HEK293 (cell line): ENCODE results near the gene ICAM5.

Experiments used
- REPIN1 ChIP-seq: fragments of 450-650 bp; formaldehyde crosslinking; IDR thresholded peaks from 2 replicates; pipeline ENCODE4 v1.5.1; 2017; ENCODE audit warnings: missing biosample characterization, missing genetic modification characterization, low read depth
- SP2 ChIP-seq: fragments of 450-650 bp; formaldehyde crosslinking; IDR thresholded peaks from 2 replicates; pipeline ENCODE4 v1.5.1; 2016; ENCODE audit warnings: missing biosample characterization, missing genetic modification characterization
- YY1 ChIP-seq: fragments of 450-650 bp; formaldehyde crosslinking; IDR thresholded peaks from 2 replicates; pipeline ENCODE4 v1.5.1; 2018; ENCODE audit warnings: missing biosample characterization, missing genetic modification characterization
- ZBTB8A ChIP-seq: fragments of 450-650 bp; formaldehyde crosslinking; IDR thresholded peaks from 2 replicates; pipeline ENCODE4 v1.5.1; 2016; ENCODE audit warnings: missing biosample characterization, missing genetic modification characterization
- ZNF16 ChIP-seq: fragments of 450-650 bp; formaldehyde crosslinking; IDR thresholded peaks from 2 replicates; pipeline ENCODE4 v1.5.1; 2016; ENCODE audit warnings: low read depth, missing biosample characterization, missing genetic modification characterization
- ZNF404 ChIP-seq: fragments of 450-650 bp; formaldehyde crosslinking; IDR thresholded peaks from 2 replicates; pipeline ENCODE4 v1.5.1; 2017; ENCODE audit warnings: missing biosample characterization, missing genetic modification characterization
- ZNF830 ChIP-seq: fragments of 450-650 bp; IDR thresholded peaks from 2 replicates; pipeline ENCODE4 v1.5.0; 2018; ENCODE audit warnings: missing biosample characterization, missing genetic modification characterization, low read depth, mild to moderate bottlenecking, moderate library complexity
- ZXDB ChIP-seq: fragments of 450-650 bp; formaldehyde crosslinking; IDR thresholded peaks from 2 replicates; pipeline ENCODE4 v1.5.1; 2016; ENCODE audit warnings: missing biosample characterization, missing genetic modification characterization
- TF ChIP-seq, protein P1 (sequence below): fragments of 450-650 bp; formaldehyde crosslinking; IDR thresholded peaks from 2 replicates; pipeline ENCODE4 v1.5.1; 2016; ENCODE audit warnings: missing biosample characterization, missing genetic modification characterization
- TF ChIP-seq, protein P2 (sequence below): fragments of 450-650 bp; formaldehyde crosslinking; IDR thresholded peaks from 2 replicates; pipeline ENCODE4 v1.5.1; 2017; ENCODE audit warnings: missing biosample characterization, missing genetic modification characterization
- TF ChIP-seq, protein P3 (sequence below): fragments of 450-650 bp; formaldehyde crosslinking; IDR thresholded peaks from 2 replicates; pipeline ENCODE4 v1.5.1; 2016; ENCODE audit warnings: missing biosample characterization, missing genetic modification characterization
- TF ChIP-seq, protein P4 (sequence below): fragments of 450-650 bp; formaldehyde crosslinking; IDR thresholded peaks from 2 replicates; pipeline ENCODE4 v1.5.1; 2016; ENCODE audit warnings: missing biosample characterization, missing genetic modification characterization
- TF ChIP-seq, protein P5 (sequence below): fragments of 450-650 bp; formaldehyde crosslinking; IDR thresholded peaks from 2 replicates; pipeline ENCODE4 v1.5.1; 2016; ENCODE audit warnings: missing biosample characterization, missing genetic modification characterization

DNA sequence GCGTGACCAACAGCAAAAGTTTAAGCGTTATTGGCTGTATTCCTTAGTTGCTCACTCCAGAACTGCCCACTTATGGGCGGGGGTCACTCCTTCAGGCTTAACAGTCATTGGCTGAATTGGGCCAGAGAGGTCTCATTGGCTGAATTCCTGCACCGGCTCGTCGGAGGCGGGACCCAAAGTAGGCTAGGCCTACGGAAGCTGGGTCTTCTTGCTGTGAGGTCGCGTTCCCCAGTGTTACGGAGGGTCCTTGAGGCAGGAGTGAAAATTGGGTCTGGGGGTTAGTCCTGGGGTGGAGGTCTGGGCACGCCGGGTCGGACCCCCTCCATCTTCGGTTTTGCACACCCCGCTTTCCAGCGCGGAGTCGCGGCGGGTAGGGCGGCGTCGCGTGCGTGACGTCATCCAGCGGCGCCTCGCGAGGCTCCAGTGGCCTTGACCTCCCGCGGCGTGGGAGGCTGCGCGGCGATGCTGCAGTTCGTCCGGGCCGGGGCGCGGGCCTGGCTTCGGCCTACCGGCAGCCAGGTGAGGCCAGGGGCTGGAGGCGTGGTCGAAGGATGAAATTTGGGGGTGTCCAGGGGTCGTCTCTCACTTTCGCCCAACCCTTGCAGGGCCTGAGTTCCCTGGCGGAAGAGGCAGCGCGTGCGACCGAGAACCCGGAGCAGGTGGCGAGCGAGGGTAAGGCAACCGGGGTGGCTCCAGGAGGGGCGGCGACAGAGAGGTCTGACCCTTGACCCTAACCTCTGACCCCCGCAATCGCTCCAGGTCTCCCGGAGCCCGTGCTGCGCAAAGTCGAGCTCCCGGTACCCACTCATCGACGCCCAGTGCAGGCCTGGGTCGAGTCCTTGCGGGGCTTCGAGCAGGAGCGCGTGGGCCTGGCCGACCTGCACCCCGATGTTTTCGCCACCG is 37.7 kb upstream of the ICAM5 start, which contains the start of gene MRPL4:
- TF ChIP-seq, protein P1, sequence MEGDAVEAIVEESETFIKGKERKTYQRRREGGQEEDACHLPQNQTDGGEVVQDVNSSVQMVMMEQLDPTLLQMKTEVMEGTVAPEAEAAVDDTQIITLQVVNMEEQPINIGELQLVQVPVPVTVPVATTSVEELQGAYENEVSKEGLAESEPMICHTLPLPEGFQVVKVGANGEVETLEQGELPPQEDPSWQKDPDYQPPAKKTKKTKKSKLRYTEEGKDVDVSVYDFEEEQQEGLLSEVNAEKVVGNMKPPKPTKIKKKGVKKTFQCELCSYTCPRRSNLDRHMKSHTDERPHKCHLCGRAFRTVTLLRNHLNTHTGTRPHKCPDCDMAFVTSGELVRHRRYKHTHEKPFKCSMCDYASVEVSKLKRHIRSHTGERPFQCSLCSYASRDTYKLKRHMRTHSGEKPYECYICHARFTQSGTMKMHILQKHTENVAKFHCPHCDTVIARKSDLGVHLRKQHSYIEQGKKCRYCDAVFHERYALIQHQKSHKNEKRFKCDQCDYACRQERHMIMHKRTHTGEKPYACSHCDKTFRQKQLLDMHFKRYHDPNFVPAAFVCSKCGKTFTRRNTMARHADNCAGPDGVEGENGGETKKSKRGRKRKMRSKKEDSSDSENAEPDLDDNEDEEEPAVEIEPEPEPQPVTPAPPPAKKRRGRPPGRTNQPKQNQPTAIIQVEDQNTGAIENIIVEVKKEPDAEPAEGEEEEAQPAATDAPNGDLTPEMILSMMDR (tag by site-specific recombination) = peak; percentile 85
- no peak for TF ChIP-seq ZNF16 (tag by site-specific recombination)
- 0 out of 2 replicates have a peak, but pooled peaks have one; percentile 29 for TF ChIP-seq REPIN1
- peak; percentile 100 for TF ChIP-seq SP2 (tag by site-specific recombination)
- TF ChIP-seq, protein P2, sequence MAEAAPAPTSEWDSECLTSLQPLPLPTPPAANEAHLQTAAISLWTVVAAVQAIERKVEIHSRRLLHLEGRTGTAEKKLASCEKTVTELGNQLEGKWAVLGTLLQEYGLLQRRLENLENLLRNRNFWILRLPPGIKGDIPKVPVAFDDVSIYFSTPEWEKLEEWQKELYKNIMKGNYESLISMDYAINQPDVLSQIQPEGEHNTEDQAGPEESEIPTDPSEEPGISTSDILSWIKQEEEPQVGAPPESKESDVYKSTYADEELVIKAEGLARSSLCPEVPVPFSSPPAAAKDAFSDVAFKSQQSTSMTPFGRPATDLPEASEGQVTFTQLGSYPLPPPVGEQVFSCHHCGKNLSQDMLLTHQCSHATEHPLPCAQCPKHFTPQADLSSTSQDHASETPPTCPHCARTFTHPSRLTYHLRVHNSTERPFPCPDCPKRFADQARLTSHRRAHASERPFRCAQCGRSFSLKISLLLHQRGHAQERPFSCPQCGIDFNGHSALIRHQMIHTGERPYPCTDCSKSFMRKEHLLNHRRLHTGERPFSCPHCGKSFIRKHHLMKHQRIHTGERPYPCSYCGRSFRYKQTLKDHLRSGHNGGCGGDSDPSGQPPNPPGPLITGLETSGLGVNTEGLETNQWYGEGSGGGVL (tag by site-specific recombination) = peak; percentile 48; the same call in 1 of the 2 replicates
- TF ChIP-seq ZXDB (tag by site-specific recombination) = peak; percentile 95
- no peak for TF ChIP-seq ZNF830 (tag by site-specific recombination)
- TF ChIP-seq ZNF404 (tag by site-specific recombination) = no peak
- TF ChIP-seq ZBTB8A (tag by site-specific recombination) = peak; percentile 84
- TF ChIP-seq, protein P3, sequence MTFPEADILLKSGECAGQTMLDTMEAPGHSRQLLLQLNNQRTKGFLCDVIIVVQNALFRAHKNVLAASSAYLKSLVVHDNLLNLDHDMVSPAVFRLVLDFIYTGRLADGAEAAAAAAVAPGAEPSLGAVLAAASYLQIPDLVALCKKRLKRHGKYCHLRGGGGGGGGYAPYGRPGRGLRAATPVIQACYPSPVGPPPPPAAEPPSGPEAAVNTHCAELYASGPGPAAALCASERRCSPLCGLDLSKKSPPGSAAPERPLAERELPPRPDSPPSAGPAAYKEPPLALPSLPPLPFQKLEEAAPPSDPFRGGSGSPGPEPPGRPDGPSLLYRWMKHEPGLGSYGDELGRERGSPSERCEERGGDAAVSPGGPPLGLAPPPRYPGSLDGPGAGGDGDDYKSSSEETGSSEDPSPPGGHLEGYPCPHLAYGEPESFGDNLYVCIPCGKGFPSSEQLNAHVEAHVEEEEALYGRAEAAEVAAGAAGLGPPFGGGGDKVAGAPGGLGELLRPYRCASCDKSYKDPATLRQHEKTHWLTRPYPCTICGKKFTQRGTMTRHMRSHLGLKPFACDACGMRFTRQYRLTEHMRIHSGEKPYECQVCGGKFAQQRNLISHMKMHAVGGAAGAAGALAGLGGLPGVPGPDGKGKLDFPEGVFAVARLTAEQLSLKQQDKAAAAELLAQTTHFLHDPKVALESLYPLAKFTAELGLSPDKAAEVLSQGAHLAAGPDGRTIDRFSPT (tag by site-specific recombination) = no peak; the same call in 1 of the 2 replicates
- TF ChIP-seq, protein P4, sequence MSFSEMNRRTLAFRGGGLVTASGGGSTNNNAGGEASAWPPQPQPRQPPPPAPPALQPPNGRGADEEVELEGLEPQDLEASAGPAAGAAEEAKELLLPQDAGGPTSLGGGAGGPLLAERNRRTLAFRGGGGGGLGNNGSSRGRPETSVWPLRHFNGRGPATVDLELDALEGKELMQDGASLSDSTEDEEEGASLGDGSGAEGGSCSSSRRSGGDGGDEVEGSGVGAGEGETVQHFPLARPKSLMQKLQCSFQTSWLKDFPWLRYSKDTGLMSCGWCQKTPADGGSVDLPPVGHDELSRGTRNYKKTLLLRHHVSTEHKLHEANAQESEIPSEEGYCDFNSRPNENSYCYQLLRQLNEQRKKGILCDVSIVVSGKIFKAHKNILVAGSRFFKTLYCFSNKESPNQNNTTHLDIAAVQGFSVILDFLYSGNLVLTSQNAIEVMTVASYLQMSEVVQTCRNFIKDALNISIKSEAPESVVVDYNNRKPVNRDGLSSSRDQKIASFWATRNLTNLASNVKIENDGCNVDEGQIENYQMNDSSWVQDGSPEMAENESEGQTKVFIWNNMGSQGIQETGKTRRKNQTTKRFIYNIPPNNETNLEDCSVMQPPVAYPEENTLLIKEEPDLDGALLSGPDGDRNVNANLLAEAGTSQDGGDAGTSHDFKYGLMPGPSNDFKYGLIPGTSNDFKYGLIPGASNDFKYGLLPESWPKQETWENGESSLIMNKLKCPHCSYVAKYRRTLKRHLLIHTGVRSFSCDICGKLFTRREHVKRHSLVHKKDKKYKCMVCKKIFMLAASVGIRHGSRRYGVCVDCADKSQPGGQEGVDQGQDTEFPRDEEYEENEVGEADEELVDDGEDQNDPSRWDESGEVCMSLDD = peak; percentile 96
- TF ChIP-seq YY1 (tag by site-specific recombination) = peak; percentile 80; the same call in 1 of the 2 replicates
- TF ChIP-seq, protein P5, sequence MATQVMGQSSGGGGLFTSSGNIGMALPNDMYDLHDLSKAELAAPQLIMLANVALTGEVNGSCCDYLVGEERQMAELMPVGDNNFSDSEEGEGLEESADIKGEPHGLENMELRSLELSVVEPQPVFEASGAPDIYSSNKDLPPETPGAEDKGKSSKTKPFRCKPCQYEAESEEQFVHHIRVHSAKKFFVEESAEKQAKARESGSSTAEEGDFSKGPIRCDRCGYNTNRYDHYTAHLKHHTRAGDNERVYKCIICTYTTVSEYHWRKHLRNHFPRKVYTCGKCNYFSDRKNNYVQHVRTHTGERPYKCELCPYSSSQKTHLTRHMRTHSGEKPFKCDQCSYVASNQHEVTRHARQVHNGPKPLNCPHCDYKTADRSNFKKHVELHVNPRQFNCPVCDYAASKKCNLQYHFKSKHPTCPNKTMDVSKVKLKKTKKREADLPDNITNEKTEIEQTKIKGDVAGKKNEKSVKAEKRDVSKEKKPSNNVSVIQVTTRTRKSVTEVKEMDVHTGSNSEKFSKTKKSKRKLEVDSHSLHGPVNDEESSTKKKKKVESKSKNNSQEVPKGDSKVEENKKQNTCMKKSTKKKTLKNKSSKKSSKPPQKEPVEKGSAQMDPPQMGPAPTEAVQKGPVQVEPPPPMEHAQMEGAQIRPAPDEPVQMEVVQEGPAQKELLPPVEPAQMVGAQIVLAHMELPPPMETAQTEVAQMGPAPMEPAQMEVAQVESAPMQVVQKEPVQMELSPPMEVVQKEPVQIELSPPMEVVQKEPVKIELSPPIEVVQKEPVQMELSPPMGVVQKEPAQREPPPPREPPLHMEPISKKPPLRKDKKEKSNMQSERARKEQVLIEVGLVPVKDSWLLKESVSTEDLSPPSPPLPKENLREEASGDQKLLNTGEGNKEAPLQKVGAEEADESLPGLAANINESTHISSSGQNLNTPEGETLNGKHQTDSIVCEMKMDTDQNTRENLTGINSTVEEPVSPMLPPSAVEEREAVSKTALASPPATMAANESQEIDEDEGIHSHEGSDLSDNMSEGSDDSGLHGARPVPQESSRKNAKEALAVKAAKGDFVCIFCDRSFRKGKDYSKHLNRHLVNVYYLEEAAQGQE (tag by site-specific recombination) = peak; percentile 58; the same call in 1 of the 2 replicates
